Activated T-cell treated with anti-CD3 and anti-CD28 coated beads for 24 hours (primary cell): ENCODE results near the gene PAQR4.
"Not testable (repeated sequence)": the region's sequence is repeated elsewhere in the genome, so short reads cannot be mapped to it uniquely, and the experiment has no call there.

Experiments used
- DNase-seq: peaks from one replicate; pipeline ENCODE4 v3.0.0-alpha.2; 2020; ENCODE audit warnings: low read depth

The PAQR4 gene

GRCh38 chr16:2968738-2969544, at the start of gene PAQR4:
Gene PAQR4 (plus strand): TSS chr16:2969348. CDS start chr16:2969675, 327 bp downstream.
- peak; percentile 74 for DNase-seq

DNA sequence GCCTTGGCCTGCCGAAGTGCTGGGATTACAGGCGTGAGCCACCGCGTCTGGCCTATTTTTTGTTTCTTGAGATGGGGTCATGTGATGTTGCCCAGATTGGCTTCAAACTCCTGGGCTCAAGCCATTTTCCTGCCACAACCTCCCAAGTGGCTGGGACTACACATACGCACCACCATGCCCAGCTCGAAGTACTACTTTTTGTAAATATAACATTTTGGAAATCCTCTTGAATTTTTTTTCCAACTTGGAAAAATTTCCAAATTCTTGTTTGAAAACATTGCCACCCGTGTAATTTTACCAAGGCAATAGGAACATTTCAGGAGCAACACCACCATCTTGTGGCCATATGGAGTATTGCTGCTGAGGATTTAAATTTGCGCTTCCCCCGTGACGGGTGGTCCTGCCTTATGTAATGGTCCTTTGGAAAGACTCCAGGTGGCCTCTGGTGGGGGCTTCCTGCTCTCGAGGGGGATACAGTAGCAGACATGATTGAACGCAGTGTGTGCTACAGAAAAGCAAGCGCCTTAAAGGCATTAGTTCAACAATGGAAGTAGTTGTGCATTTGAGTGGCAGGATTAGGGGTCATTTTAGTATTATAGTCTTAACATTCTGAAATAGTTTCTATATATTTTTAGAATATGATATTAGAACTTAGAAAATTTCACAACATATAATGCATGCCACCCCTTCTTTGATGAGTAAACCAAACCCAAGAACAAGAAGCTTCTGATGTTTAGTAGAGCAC, 49.5 kb upstream of the PAQR4 start:
- peak; percentile 41 for DNase-seq

DNA sequence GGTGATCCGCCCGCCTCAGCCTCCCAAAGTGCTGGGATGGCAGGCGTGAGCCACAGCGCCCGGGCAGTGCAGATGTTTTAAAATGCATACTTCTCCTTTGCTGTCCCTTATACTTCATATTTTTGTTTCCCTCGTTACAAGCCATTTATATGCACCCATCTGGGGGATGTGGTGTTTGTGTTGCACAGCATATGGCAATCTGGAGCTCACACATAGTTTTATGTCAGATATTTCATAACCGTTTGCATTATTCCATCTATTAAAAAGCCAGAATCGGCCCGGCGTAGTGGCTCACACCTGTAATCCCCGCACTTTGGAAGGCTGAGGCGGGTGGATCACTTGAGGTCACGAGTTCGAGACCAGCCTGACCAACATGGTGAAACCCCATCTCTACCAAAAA, 45.7 kb upstream of the PAQR4 start:
- DNase-seq: no peak

- DNase-seq: no peak
These were observed 44.0 kb upstream of the PAQR4 start for GRCh38 chr16:2924901-2925755.

- DNase-seq: no peak
These were observed 43.0 kb upstream of the PAQR4 start for GRCh38 chr16:2925951-2926649.

DNA sequence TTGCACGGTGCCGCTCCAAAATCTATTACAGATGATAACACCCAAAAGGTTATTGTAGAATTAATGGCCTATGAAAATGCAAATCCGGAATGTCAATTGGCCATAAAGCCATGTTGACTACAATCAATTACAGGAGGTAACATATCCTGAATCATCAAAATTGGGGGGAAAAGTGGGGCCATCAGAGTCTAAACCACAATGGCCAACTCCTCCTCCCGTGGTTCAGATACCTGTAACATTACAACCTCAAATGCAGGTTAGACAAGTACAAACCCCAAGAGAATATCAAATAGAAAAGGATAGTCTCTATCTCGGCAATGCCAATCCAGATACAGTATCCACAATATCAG, 42.5 kb upstream of the PAQR4 start:
- DNase-seq: no peak

DNA sequence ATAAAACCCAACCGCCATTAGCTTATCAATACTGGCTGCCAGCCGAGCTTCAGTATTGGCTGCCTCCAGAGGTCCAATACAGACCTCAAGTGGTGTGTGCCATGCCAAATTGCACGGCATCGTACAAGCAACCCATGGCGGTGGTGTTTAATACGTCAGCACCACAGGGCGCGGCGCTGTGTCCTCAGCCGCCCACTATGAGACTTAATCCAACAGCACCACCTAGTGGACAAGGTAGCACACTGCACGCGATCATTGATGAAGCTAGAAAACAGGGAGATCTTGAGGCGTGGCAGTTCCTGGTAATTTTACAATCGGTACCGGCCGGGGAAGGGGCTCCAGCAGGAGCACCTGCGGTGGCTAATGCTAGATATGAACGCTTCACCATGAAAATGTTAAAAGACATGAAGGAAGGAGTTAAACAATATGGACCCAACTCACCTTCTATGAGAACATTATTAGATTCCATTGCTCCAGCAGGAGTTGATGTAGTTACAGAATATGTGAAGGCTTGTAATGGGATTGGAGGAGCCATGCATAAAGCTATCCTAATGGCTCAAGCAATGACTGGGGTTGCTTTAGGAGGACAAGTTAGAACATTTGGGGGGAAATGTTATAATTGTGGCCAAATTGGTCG, 42.0 kb upstream of the PAQR4 start:
- DNase-seq: peak; percentile 86

- not testable (repeated sequence) for DNase-seq
These were observed 41.0 kb upstream of the PAQR4 start for GRCh38 chr16:2928151-2928550.

DNA sequence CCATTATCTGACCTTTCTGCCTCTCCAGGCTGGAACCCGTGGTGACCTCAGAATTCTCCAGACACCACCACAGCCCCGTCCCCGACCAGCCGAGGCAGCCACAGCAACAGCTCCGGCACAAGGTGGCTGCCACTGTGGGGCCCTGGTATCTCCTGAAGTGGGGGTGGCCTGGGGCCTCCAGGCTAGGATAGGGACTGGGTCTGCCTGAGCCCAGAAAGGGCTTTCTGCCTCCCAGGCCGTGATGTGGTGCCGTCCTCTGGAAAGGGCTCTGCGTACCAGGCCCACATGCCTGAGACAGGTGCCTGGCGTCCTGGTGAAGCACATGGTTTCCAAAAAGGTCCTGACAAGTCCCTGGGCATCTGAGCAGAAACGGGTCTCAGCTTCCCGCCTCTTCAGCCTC, 40.4 kb upstream of the PAQR4 start:
- no peak for DNase-seq

DNA sequence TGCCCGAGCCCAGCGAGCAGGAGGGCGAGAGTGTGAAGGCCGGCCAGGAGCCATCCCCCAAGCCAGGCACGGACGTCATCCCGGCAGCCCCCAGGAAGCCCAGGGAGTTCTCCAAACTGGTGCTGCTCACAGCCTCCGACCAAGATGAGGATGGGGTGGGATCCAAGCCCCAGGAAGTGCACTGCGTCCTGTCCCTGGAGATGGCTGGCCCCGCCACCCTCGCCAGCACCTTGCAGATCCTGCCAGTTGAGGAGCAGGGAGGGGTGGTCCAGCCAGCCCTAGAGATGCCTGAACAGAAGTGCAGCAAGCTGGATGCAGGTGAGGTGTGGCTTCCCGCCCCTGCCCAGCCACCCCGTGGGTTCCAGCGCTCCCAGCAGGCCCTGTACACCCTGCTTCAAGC, 39.5 kb upstream of the PAQR4 start:
- no peak for DNase-seq

GRCh38 chr16:2930236-2930635, 38.9 kb upstream of the PAQR4 start:
- no peak for DNase-seq

DNA sequence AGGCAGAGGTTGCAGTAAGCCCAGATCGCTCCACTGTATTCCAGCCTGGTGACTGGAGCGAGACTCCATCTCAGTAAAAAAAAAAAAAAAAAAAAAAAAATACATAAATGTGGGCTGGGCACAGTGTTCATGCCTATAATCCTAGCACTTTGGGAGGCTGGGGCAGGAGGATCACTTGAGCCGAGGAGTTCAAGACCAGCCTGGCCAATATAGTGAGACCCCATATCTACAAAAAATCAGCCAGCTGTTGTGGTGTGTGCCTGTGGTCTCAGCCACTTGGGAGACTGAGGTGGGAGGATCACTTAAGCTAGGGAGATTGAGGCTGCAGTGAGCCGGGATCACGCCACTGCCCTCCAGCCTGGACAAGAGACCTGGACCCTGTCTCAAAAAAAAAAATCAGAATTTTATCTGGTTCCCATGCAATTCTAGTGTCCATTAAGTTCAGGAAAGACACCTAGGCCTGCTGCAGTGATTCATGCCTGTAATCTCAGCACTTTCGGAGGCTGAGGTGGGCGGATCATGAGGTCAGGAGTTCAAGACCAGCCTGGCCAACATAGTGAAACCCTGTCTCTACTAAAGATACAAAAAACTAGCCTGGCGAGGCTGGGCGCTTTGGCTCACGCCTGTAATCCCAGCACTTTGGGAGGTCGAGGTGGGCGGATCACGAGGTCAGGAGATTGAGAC, 37.8 kb upstream of the PAQR4 start:
- DNase-seq: not testable (repeated sequence)

DNA sequence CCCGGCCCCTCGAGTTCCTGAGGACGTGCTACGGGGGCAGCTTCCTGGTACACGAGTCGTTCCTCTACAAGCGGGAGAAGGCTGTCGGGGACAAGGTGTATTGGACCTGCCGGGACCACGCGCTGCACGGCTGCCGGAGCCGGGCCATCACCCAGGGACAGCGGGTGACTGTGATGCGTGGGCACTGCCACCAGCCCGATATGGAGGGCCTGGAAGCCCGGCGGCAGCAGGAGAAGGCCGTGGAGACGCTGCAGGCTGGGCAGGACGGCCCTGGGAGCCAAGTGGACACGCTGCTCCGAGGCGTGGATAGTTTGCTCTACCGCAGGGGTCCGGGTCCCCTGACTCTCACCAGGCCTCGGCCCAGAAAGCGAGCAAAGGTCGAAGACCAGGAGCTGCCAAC, 36.0 kb upstream of the PAQR4 start:
- DNase-seq: no peak

DNA sequence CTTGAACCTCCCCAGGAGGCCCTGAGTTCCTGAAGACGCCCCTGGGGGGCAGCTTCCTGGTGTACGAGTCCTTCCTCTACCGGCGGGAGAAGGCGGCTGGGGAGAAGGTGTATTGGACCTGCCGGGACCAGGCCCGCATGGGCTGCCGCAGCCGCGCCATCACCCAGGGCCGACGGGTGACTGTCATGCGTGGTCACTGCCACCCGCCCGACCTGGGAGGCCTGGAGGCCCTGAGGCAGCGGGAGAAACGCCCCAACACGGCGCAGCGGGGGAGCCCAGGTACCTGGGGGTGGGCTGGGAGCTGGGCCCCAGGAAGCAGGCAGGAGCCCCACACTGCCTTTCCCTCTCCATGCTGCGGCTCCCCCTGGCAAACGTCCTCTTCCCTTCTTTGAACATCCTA, 35.4 kb upstream of the PAQR4 start:
- DNase-seq: no peak

- no peak for DNase-seq
These were observed 34.7 kb upstream of the PAQR4 start for GRCh38 chr16:2934450-2934849.

DNA sequence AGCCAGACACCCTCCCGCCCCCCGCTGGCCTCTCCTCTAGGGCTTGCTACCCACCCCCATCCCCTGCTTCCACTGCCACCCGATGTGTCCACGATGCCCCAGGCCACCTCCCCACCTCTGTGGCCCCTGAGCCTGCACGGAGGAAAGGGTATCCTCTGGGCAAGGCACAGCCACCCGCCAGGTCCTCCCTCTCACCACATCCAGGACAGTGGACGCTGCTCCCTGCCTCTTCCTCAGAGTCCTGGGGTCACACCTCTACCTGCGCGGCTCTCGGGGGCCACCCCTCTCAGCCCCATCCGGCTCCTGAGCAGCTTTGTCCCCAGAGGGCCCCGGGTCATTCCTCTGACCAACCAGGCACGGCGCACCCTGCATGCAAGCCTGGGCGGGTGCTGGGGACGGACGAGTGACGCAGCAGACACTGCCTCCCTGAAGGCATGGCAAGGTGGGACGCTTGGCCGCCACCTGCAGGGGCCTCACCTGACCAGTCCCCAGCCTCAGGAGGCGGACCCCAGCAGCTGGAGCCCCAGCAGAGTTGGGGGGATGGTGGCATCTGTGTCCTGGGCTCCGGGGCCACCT, 32.6 kb upstream of the PAQR4 start:
- DNase-seq: no peak

DNA sequence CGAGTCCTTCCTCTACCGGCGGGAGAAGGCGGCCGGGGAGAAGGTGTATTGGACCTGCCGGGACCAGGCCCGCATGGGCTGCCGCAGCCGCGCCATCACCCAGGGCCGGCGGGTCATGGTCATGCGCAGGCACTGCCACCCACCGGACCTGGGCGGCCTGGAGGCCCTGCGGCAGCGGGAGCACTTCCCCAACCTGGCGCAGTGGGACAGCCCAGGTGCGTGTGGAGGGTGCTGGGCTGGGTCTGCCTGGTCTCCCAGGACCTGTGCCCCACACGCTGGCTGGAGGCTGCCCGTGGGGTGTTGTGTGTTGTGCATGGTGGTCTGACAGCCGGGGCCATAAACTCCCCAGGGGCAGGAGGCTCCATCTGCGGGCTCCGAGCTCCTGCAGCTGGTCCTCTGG, 32.0 kb upstream of the PAQR4 start:
- DNase-seq: no peak

- no peak for DNase-seq
These were observed 30.9 kb upstream of the PAQR4 start for GRCh38 chr16:2938206-2938605.

DNA sequence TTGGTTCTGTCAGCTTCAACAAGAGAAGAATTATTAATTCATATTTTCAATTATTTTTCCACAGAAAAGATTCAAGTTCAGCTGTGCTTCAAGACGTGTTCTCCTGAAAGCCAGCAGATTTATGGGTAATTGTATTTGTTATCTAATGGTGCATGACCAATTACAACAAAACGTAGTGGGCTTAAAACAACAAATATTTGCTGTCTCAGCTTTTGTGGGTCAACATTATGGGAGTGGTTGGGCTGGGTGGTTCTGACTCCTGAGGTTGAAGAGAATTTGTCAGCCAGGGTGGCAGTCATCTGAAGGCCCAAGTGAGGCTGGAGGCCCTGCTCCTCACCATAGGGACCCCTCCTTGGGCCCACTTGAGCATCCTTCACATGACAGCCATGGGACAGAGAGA, 29.2 kb upstream of the PAQR4 start:
- DNase-seq: no peak

DNA sequence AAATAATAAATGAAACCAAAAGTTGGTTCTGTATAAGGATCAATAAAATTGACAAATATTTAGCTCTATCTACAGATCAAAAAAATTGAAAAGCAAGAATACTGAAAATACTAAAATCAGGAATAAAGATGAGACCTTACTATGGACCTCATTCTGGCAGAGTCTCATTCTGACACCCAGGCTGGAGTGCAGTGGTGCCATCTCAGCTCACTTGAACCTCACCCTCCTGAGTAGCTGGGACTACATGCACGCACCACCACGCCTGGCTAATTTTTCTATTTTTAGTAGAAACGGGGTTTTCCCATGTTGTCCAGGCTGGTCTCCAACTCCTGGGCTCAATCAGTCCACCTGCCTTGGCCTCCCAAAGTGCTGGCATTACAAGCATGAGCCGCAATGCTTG, 27.1 kb upstream of the PAQR4 start:
- DNase-seq: no peak

DNA sequence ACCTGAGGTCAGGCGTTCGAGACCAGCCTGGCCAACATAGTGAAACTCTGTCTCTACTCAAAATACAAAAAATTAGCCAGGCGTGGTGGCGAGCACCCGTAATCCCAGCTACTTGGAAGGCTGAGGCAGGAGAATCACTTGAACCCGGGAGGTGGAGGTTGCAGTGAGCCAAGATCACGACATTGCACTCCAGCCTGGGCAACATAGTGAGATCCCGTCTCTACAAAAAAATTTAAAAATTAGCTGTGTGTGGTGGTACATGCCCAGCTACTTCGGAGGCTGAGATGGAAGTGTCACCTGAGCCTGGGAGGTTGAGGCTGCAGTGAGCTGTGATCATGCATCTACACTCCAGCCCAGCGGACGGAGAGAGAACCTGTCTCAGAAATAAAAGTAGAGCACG, 25.4 kb upstream of the PAQR4 start:
- DNase-seq: not testable (repeated sequence)
